ENCODE results near the gene ZC3H15. TPM values are rescaled to one million over a fixed set of nuclear protein-coding genes. Genes with fewer than 3 reads are reported as not detected.

The ZC3H15 gene
- total RNA-seq, 2 experiments from 2014 or later: 104 to 105 TPM

GRCh38 chr2:186534406-186534805 lies 48.3 kb downstream of the ZC3H15 start:
- CTCF ChIA-PET: no interaction called here
- POLR2A ChIA-PET: no interaction called here

GRCh38 chr2:186535861-186536260 lies 49.8 kb downstream of the ZC3H15 start:
- ChIA-PET CTCF (no interaction called here), POLR2A (no interaction called here)

GRCh38 chr2:186537019-186537418 lies 51.0 kb downstream of the ZC3H15 start:
- CTCF ChIA-PET: no interaction called here

GRCh38 chr2:186540941-186541340 lies 54.9 kb downstream of the ZC3H15 start:
- ChIA-PET CTCF (no interaction called here), POLR2A (no interaction called here)

More at GRCh38 chr2:186537019-186537418, 51.0 kb downstream of the ZC3H15 start:
- POLR2A ChIA-PET: no interaction called here

- ChIA-PET POLR2A (no interaction called here), CTCF (no interaction called here)
Observed at GRCh38 chr2:186542002-186542401, 55.9 kb downstream of the ZC3H15 start.

- POLR2A ChIA-PET: no interaction called here
- CTCF ChIA-PET: no interaction called here
Observed at GRCh38 chr2:186543561-186544131, 57.6 kb downstream of the ZC3H15 start.

GRCh38 chr2:186544255-186544675 lies 58.2 kb downstream of the ZC3H15 start:
- ChIA-PET CTCF (no interaction called here), POLR2A (no interaction called here)

GRCh38 chr2:186546846-186547245 lies 60.8 kb downstream of the ZC3H15 start:
- POLR2A ChIA-PET: no interaction called here
- CTCF ChIA-PET: no interaction called here

- ChIA-PET CTCF (no interaction called here), POLR2A (no interaction called here)
Observed at GRCh38 chr2:186551323-186552050, 65.4 kb downstream of the ZC3H15 start.

- POLR2A ChIA-PET: no interaction called here
Observed at GRCh38 chr2:186554429-186554828, 68.4 kb downstream of the ZC3H15 start.

GRCh38 chr2:186554850-186555671 lies 69.0 kb downstream of the ZC3H15 start:
- ChIA-PET POLR2A (no interaction called here), CTCF (no interaction called here)

More at GRCh38 chr2:186554429-186554828, 68.4 kb downstream of the ZC3H15 start:
- CTCF ChIA-PET: no interaction called here

GRCh38 chr2:186558512-186559276 lies 72.6 kb downstream of the ZC3H15 start:
- POLR2A ChIA-PET: no interaction called here
- CTCF ChIA-PET: no interaction called here

Other genes with a start within 250 kb of the ZC3H15 start
- gene ITGAV, start 103.8 kb downstream of the ZC3H15 start, total RNA-seq: 1 to 10 TPM; 8.1 to 8.8 TPM
- gene FAM171B, start 207.8 kb downstream of the ZC3H15 start, total RNA-seq: 1 to 10 TPM in 1 of 2 experiments, under 1 TPM in 1; 0.73 to 1.1 TPM

Measured in activated CD8-positive, alpha-beta memory T cell treated with anti-CD3 and anti-CD28 coated beads for 36 hours (primary cell).